ENCODE data around the gene ORAI3.

The ORAI3 gene
- total RNA-seq = 1.1 to 9.5 (median 2.2) reads per million in 9 experiments

GRCh38 chr16:30948667-30949649 is at the start of gene ORAI3:
ORAI3 (plus strand) TSS chr16:30949068; CDS start chr16:30949290, 222 bp downstream.
- ATAC-seq (replicated peaks) (peak; percentile 57), DNase-seq (peak in 1 of 3 experiments; percentile 26)

DNA sequence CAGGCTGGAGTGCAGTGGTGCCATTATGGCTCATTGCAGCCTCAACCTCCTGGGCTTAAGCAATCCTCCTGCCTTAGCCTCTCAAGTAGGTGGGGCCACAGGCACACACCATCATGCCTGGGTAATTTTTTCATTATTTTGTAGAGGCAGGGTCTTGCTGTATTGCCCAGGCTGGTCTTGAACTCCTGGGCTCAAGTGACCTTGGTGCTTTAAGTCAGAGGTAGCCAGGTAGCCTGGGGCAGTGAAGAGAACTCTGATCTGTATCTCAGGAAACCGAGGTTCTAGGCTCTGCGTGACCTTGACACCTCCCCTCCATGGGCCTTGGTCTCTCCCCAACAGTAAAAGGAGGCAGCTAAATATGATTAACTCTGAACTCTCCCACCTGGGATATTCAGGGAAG is 49.1 kb upstream of the ORAI3 start:
- Mint-ChIP-seq H3K27me3 (no peaks in the 10 kb centered on the region), H3K4me1 (ENCODE audit: low read depth in 2 of 2) (peaks cover 33 to 36% of the 10 kb centered on the region in 2 donors), H3K27ac (no peak overlapping the region), H3K9me3 (peaks cover 3 to 7% of the 10 kb centered on the region in 2 donors), H3K36me3 (ENCODE audit: insufficient read depth) (peaks cover 10% of the 10 kb centered on the region), H3K4me3 (no peak overlapping the region)
- DNase-seq = no peak
- no peak for ATAC-seq (replicated peaks)

More at GRCh38 chr16:30948667-30949649, at the start of gene ORAI3:
- no peaks in the 10 kb centered on the region for H3K9me3 Mint-ChIP-seq
- H3K27ac Mint-ChIP-seq = peak within 1 kb of the TSS; percentile 77 to 90
- no peaks in the 10 kb centered on the region for H3K27me3 Mint-ChIP-seq
- H3K36me3 Mint-ChIP-seq (ENCODE audit: insufficient read depth) = no peaks in the 10 kb centered on the region
- H3K4me1 Mint-ChIP-seq (ENCODE audit: low read depth in 2 of 2) = peaks cover 16 to 19% of the 10 kb centered on the region in 2 donors
- peak within 1 kb of the TSS; percentile 91 to 93 for H3K4me3 Mint-ChIP-seq

DNA sequence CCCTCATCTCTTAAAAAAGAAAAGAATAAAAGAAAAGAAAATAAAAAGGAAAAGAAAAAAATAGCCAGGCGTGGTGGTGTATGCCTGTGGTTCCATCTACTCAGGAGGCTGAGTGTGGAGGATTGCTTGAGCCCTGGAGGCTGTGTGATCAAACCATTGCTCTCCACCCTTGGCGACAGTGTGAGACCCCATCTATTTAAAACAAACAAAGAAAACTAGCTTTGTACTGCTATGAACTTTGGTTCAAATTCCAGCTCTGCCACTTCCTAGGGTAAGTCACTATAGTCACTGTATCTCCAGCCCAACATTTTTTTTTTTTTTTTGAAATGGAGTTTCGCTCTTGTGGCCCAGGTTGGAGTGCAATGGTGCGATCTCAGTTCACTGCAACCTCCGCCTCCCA is 48.3 kb upstream of the ORAI3 start:
- Mint-ChIP-seq H3K4me3 (peak overlapping the region in 1 of 2 donors; percentile 75), H3K4me1 (ENCODE audit: low read depth in 2 of 2) (peaks cover 31% of the 10 kb centered on the region in 2 donors), H3K27ac (peak overlapping the region in 1 of 2 donors; percentile 51), H3K9me3 (peaks cover 3 to 7% of the 10 kb centered on the region in 2 donors), H3K36me3 (ENCODE audit: insufficient read depth) (peaks cover 10% of the 10 kb centered on the region), H3K27me3 (no peaks in the 10 kb centered on the region)
- DNase-seq (no peak), ATAC-seq (replicated peaks) (no peak)

DNA sequence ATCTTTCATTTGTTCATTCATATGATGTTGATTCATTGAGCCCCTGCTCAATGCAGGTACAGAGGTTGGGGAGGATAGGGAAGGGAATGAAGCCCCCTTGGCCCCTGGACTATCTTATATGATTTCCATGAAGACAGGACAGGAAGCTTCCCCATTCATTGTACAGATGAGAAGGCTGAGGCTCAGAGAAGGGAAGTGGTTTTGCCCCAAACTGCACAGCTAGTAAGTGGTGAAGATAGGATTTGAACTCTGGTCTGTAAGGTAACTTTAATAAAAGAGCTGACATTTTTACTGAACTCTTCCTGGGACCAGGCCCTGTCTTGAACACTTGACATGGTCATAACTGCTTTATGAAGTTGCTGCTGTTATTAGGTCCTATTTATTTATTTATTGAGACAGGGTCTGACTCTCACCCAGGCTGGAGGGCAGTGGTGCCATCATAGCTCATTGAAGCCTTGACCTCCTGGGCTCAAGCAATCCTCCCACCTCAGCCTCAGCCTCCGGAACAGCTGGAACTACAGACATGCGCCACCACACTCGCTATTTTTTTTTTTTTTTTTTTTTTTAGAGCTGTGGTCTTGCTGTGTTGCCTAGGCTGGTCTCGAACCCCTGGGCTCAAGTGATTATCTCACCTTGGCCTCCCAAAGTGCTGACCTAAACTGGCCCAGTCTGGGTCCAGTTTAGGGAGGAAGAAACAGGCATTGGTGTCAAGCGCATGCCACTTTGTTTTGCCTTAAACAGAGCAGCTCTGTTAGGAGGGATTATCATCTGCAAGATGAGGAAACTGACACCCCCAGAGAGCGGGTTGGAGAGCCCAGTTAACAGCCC is 47.5 kb upstream of the ORAI3 start:
- ATAC-seq (replicated peaks) (no peak), DNase-seq (no peak)
- H3K4me1 Mint-ChIP-seq (ENCODE audit: low read depth in 2 of 2) = peaks cover 24 to 28% of the 10 kb centered on the region in 2 donors
- H3K9me3 Mint-ChIP-seq = peaks cover 3 to 7% of the 10 kb centered on the region in 2 donors
- peak overlapping the region; percentile 61 to 75 for H3K4me3 Mint-ChIP-seq
- H3K27ac Mint-ChIP-seq = peak overlapping the region; percentile 51 to 54
- peaks cover 10% of the 10 kb centered on the region for H3K36me3 Mint-ChIP-seq (ENCODE audit: insufficient read depth)
- no peaks in the 10 kb centered on the region for H3K27me3 Mint-ChIP-seq

DNA sequence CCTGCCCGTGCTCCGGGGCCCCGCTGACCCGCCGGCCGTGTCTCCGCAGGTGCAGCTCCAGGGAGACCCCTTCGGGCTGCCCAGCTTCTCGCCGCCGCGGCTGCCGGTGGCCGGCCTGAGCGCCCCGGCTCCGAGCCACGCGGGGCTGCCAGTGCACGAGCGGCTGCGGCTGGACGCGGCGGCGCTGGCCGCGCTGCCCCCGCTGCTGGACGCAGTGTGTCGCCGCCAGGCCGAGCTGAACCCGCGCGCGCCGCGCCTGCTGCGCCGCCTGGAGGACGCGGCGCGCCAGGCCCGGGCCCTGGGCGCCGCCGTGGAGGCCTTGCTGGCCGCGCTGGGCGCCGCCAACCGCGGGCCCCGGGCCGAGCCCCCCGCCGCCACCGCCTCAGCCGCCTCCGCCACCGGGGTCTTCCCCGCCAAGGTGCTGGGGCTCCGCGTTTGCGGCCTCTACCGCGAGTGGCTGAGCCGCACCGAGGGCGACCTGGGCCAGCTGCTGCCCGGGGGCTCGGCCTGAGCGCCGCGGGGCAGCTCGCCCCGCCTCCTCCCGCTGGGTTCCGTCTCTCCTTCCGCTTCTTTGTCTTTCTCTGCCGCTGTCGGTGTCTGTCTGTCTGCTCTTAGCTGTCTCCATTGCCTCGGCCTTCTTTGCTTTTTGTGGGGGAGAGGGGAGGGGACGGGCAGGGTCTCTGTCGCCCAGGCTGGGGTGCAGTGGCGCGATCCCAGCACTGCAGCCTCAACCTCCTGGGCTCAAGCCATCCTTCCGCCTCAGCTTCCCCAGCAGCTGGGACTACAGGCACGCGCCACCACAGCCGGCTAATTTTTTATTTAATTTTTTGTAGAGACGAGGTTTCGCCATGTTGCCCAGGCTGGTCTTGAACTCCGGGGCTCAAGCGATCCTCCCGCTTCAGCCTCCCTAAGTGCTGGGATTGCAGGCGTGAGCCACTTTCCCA is 46.6 kb upstream of the ORAI3 start:
- no peaks in the 10 kb centered on the region for H3K27me3 Mint-ChIP-seq

GRCh38 chr16:30903002-30903401 is 45.9 kb upstream of the ORAI3 start:
- no peak for DNase-seq
- peak overlapping the region; percentile 90 to 94 for H3K27ac Mint-ChIP-seq
- peaks cover 3 to 7% of the 10 kb centered on the region in 2 donors for H3K9me3 Mint-ChIP-seq
- peak overlapping the region; percentile 93 to 94 for H3K4me3 Mint-ChIP-seq
- peaks cover 27 to 28% of the 10 kb centered on the region in 2 donors for H3K4me1 Mint-ChIP-seq (ENCODE audit: low read depth in 2 of 2)
- no peaks in the 10 kb centered on the region for H3K27me3 Mint-ChIP-seq
- no peak for ATAC-seq (replicated peaks)
- H3K36me3 Mint-ChIP-seq (ENCODE audit: insufficient read depth) = peaks cover 5% of the 10 kb centered on the region

More for the DNA sequence above, 46.6 kb upstream of the ORAI3 start:
- DNase-seq (peak; percentile 39 to 56 (median 55)), ATAC-seq (replicated peaks) (peak; percentile 92)
- Mint-ChIP-seq H3K36me3 (ENCODE audit: insufficient read depth) (peaks cover 5% of the 10 kb centered on the region), H3K4me3 (peak overlapping the region; percentile 93 to 94), H3K9me3 (peaks cover 3 to 7% of the 10 kb centered on the region in 2 donors), H3K27ac (peak overlapping the region; percentile 90 to 94), H3K4me1 (ENCODE audit: low read depth in 2 of 2) (peaks cover 20 to 22% of the 10 kb centered on the region in 2 donors)

DNA sequence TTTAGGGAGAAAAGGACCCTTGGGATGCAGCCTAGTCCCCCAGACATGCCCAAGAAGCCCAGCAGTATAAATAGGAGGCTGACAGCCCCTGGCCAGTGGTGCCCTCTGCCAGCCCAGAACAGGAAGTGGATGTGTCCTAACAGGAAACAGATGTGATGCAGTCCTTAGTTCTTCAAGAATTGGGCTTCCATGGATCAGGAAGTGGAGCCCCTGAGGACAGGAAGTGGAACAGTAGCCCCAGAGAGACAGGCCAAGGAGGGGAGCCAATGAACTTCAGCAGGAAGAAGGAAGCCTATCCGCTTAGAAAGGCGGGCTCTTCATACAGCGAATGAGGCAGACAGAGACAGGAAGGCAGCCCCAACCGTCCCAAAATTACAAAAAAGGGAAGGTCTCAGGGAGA is 45.3 kb upstream of the ORAI3 start:
- Mint-ChIP-seq H3K4me3 (peak overlapping the region; percentile 93 to 94), H3K27me3 (no peaks in the 10 kb centered on the region), H3K36me3 (ENCODE audit: insufficient read depth) (peaks cover 5% of the 10 kb centered on the region), H3K9me3 (peaks cover 3 to 7% of the 10 kb centered on the region in 2 donors), H3K27ac (peak overlapping the region in 1 of 2 donors; percentile 94), H3K4me1 (ENCODE audit: low read depth in 2 of 2) (peaks cover 27 to 29% of the 10 kb centered on the region in 2 donors)
- ATAC-seq (replicated peaks) (no peak), DNase-seq (no peak)

DNA sequence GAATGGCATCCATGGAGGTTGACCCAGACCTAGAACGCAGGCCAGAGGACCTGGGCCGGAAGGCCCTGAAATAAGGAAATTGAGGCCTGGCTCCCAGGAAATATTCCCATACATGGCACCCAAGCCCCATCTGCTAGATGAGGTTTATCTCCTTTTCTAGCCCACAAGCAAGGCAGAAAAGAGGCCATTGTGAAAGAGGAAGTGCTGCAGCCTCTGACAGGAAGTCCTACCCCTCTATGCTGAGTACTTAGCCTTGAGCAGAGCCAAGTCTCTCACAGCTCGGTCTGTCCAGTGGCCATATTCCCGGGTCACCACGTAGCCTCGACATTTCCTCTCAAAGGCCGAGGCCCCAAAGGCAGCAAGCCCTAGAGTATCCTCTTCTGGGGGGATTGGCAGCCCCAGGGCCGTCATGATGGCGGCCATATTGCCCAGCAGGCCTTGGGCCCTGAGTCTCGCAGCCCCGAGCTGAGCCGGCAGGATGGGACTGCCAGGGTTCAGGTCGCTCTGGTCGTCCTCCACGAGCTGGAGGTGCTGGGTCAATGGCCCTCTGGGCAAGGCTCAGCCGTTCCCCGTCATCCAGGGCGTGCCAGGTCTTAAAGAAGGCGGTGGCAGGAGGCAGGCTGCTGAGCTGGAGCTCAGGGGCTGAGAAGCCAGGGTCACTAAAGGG is 44.6 kb upstream of the ORAI3 start:
- peaks cover 7% of the 10 kb centered on the region for H3K36me3 Mint-ChIP-seq (ENCODE audit: insufficient read depth)
- ATAC-seq (replicated peaks) = no peak
- H3K27ac Mint-ChIP-seq = peak overlapping the region in 1 of 2 donors; percentile 94
- H3K27me3 Mint-ChIP-seq = no peaks in the 10 kb centered on the region
- H3K4me3 Mint-ChIP-seq = no peak overlapping the region
- peaks cover 27 to 29% of the 10 kb centered on the region in 2 donors for H3K4me1 Mint-ChIP-seq (ENCODE audit: low read depth in 2 of 2)
- peaks cover 3 to 7% of the 10 kb centered on the region in 2 donors for H3K9me3 Mint-ChIP-seq
- no peak for DNase-seq

GRCh38 chr16:30907064-30907463 is 41.8 kb upstream of the ORAI3 start:
- peaks cover 3 to 7% of the 10 kb centered on the region in 2 donors for H3K9me3 Mint-ChIP-seq
- H3K36me3 Mint-ChIP-seq (ENCODE audit: insufficient read depth) = peaks cover 8% of the 10 kb centered on the region
- peaks cover 21% of the 10 kb centered on the region in 2 donors for H3K4me1 Mint-ChIP-seq (ENCODE audit: low read depth in 2 of 2)
- ATAC-seq (replicated peaks) = no peak
- H3K4me3 Mint-ChIP-seq = no peak overlapping the region
- H3K27me3 Mint-ChIP-seq = no peaks in the 10 kb centered on the region
- no peak overlapping the region for H3K27ac Mint-ChIP-seq
- DNase-seq = no peak

GRCh38 chr16:30910427-30911029 is 38.3 kb upstream of the ORAI3 start:
- no peak overlapping the region for H3K27ac Mint-ChIP-seq
- H3K27me3 Mint-ChIP-seq = no peaks in the 10 kb centered on the region
- no peaks in the 10 kb centered on the region for H3K9me3 Mint-ChIP-seq
- H3K4me1 Mint-ChIP-seq (ENCODE audit: low read depth in 2 of 2) = peaks cover 7 to 9% of the 10 kb centered on the region in 2 donors
- ATAC-seq (replicated peaks) = no peak
- H3K4me3 Mint-ChIP-seq = no peak overlapping the region
- peaks cover 3% of the 10 kb centered on the region for H3K36me3 Mint-ChIP-seq (ENCODE audit: insufficient read depth)
- no peak for DNase-seq

DNA sequence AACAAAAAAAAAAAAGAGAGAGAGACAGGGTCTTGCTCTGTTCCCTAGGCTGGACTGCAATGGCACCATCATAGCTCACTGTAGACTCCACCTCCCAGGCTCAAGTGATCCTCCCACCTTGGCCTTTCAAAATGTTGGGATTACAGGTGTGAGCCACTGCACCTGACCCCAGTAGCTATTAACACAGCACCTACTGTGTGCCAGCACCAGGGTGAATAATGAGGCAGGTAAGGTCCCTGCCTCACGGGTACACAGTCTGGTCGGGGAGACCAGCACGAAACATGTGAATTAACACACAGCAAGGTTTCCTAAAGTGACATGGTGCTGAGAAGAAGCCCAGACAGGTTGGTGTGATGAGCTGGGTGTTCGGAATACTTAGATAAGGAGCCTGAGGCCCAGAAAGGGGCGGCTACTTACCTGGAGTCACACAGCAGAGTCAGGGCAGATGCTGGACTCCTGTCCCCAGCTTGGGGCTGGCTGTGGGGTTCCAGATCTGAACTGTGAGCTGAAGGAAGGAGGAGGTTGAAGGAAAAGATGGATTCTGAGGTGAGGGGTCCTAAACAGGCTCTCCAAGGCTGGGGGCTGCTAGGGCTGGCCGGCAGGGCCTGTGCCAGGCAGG is 36.0 kb upstream of the ORAI3 start:
- Mint-ChIP-seq H3K27ac (no peak overlapping the region), H3K9me3 (no peaks in the 10 kb centered on the region), H3K4me1 (ENCODE audit: low read depth in 2 of 2) (peaks cover 1% of the 10 kb centered on the region in 2 donors), H3K27me3 (no peaks in the 10 kb centered on the region), H3K4me3 (no peak overlapping the region), H3K36me3 (ENCODE audit: insufficient read depth) (peaks cover 3% of the 10 kb centered on the region)
- DNase-seq (no peak), ATAC-seq (replicated peaks) (no peak)
